ENCODE results near the gene MX2.

GRCh38 chr21:41458121-41458520 is 96.3 kb downstream of the MX2 start:
- TF ChIP-seq CTCF (IDR thresholded peaks at IDR 0.05) (no peak), POLR2AphosphoS5 (IDR thresholded peaks at IDR 0.05) (no peak)
